Measurements from ENCODE around the gene MED20. TPM values are rescaled to one million over a fixed set of nuclear protein-coding genes. Genes with fewer than 3 reads are reported as not detected.

The MED20 gene
- polyA plus RNA-seq, 1 experiment = 34.4 TPM

- no peaks in the 10 kb centered on the region for H3K36me3 ChIP-seq (ENCODE audit: control insufficient read depth, insufficient read depth, low read length)
- no peaks in the 10 kb centered on the region for H3K27me3 ChIP-seq (ENCODE audit: control insufficient read depth, insufficient read depth, low read length)
- POLR2A ChIA-PET = no interaction called here
- DNase-seq (ENCODE audit: low read depth) = no peak
- CTCF ChIA-PET = interaction anchor here (1.9 kb wide), 1 partner anchor 49 kb away, joined by 5 read pairs; the partner anchor contains the start of genes BYSL and MED20
- H3K4me3 ChIP-seq (ENCODE audit: low read depth, low read length) = no peak overlapping the region
- TF ChIP-seq, protein P1, sequence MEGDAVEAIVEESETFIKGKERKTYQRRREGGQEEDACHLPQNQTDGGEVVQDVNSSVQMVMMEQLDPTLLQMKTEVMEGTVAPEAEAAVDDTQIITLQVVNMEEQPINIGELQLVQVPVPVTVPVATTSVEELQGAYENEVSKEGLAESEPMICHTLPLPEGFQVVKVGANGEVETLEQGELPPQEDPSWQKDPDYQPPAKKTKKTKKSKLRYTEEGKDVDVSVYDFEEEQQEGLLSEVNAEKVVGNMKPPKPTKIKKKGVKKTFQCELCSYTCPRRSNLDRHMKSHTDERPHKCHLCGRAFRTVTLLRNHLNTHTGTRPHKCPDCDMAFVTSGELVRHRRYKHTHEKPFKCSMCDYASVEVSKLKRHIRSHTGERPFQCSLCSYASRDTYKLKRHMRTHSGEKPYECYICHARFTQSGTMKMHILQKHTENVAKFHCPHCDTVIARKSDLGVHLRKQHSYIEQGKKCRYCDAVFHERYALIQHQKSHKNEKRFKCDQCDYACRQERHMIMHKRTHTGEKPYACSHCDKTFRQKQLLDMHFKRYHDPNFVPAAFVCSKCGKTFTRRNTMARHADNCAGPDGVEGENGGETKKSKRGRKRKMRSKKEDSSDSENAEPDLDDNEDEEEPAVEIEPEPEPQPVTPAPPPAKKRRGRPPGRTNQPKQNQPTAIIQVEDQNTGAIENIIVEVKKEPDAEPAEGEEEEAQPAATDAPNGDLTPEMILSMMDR (IDR thresholded peaks at IDR 0.05; ENCODE audit: insufficient read depth, low read depth, low read length) = no peak
Observed at GRCh38 chr6:41872147-41872546, 48.8 kb downstream of the MED20 start.

DNA sequence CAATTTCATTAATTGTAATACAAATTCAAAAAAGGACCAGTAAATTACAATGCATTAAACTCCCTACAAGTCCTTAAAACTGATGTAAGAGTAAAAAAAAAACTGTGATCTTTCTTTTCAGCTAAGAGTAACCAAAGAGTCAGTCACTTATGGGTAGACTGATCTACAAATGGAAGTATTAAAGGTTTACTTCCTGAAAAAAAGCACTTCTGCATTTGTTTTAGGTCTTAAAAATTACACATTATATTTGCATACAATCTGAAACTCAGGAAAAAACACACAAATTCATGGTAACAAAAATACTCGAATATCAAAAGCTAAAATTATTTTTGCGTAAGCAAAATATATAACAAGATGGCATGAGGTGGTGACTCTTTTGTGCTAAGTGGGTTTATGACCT is 49.2 kb downstream of the MED20 start:
- no peak for DNase-seq (ENCODE audit: low read depth)
- CTCF ChIA-PET = interaction anchor here (1.9 kb wide), 1 partner anchor 50 kb away, joined by 5 read pairs; the partner anchor contains the start of genes BYSL and MED20
- POLR2A ChIA-PET = no interaction called here

GRCh38 chr6:41859356-41859755 is 61.6 kb downstream of the MED20 start:
- ChIA-PET POLR2A (no interaction called here), CTCF (no interaction called here)
- DNase-seq (ENCODE audit: low read depth) = no peak
- no peaks in the 10 kb centered on the region for H3K36me3 ChIP-seq (ENCODE audit: control insufficient read depth, insufficient read depth, low read length)
- no peak overlapping the region for H3K4me3 ChIP-seq (ENCODE audit: low read depth, low read length)
- TF ChIP-seq, protein P1 (IDR thresholded peaks at IDR 0.05; ENCODE audit: insufficient read depth, low read depth, low read length) = no peak
- H3K27me3 ChIP-seq (ENCODE audit: control insufficient read depth, insufficient read depth, low read length) = no peaks in the 10 kb centered on the region

More for the DNA sequence above, 49.2 kb downstream of the MED20 start:
- Histone ChIP-seq H3K27me3 (ENCODE audit: control insufficient read depth, insufficient read depth, low read length) (no peaks in the 10 kb centered on the region), H3K36me3 (ENCODE audit: control insufficient read depth, insufficient read depth, low read length) (no peaks in the 10 kb centered on the region), H3K4me3 (ENCODE audit: low read depth, low read length) (no peak overlapping the region)
- TF ChIP-seq, protein P1 (IDR thresholded peaks at IDR 0.05; ENCODE audit: insufficient read depth, low read depth, low read length) = no peak

- ChIA-PET CTCF (no interaction called here), POLR2A (no interaction called here)
- H3K27me3 ChIP-seq (ENCODE audit: control insufficient read depth, insufficient read depth, low read length) = no peaks in the 10 kb centered on the region
- no peaks in the 10 kb centered on the region for H3K36me3 ChIP-seq (ENCODE audit: control insufficient read depth, insufficient read depth, low read length)
- no peak for DNase-seq (ENCODE audit: low read depth)
- H3K4me3 ChIP-seq (ENCODE audit: low read depth, low read length) = no peak overlapping the region
- TF ChIP-seq, protein P1 (IDR thresholded peaks at IDR 0.05; ENCODE audit: insufficient read depth, low read depth, low read length) = no peak
Observed at GRCh38 chr6:41858703-41859102, 62.2 kb downstream of the MED20 start.

Small RNA genes within 50 kb of the gene (small RNA-seq; reads per million reads assigned to genes)
- not detected for gene RF00019 (ENCODE audit: insufficient read length, low read depth, low replicate concordance)

Other genes with a start within 250 kb of the MED20 start
- 13.2 and 21.9 TPM in 2 replicates for gene TFEB, start 185.5 kb downstream of the MED20 start, polyA plus RNA-seq (2011; rRNA removed)
- not detected in 2 replicates for gene PGC, start 173.7 kb downstream of the MED20 start, polyA plus RNA-seq (2011; rRNA removed)
- 2.1 and 3.3 TPM in 2 replicates for gene FRS3, start 141.2 kb downstream of the MED20 start, polyA plus RNA-seq (2011; rRNA removed)
- 0.31 TPM in 1 of 2 replicates, not detected in the other for gene PRICKLE4, start 140.4 kb downstream of the MED20 start, polyA plus RNA-seq (2011; rRNA removed)
- gene TOMM6, start 133.4 kb downstream of the MED20 start, polyA plus RNA-seq (2011; rRNA removed) = 157 and 199 TPM in 2 replicates
- 1.6 and 1.9 TPM in 2 replicates for gene USP49, start 25.8 kb downstream of the MED20 start, polyA plus RNA-seq (2011; rRNA removed)
- gene BYSL, start 360 bp upstream of the MED20 start, polyA plus RNA-seq (2011; rRNA removed) = 18.0 and 28.5 TPM in 2 replicates
- 20.0 and 38.5 TPM in 2 replicates for gene CCND3, start 20.7 kb upstream of the MED20 start, polyA plus RNA-seq (2011; rRNA removed)
- gene TAF8, start 129.4 kb upstream of the MED20 start, polyA plus RNA-seq (2011; rRNA removed) = 11.9 and 13.9 TPM in 2 replicates
- 0.51 and 0.70 TPM in 2 replicates for gene C6orf132, start 221.5 kb upstream of the MED20 start, polyA plus RNA-seq (2011; rRNA removed)